Central memory CD4-positive, alpha-beta T cell (primary cell): ENCODE results near the gene KCNK7.
A peak's percentile ranks its signal among the peaks of the same experiment; 100 is the strongest.

Source experiments
- DNase-seq: peaks from one replicate; pipeline ENCODE4 v3.0.0; 2022

KCNK7 gene

GRCh38 chr11:65610404-65610803, 14.8 kb upstream of the KCNK7 start:
- no peak for DNase-seq

DNA sequence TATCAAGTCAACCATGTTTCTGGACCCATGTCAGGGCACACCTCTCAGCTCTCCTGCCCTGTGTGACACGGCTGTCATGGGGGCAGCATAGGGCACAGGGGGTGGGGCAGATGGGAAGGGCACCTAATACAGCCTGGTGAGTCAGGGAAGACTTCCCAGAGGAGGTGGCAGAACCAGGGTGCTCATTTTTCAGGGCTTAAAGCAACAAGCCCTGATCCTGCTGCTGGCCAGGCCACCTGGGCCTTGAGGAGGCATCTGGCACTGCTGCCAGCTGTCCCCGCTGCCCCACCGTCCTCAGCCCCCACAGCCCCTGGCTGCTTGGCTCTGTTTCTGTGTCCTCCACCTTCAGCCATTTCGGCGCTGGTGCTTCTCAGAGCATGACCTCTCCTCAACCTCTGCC, 14.1 kb upstream of the KCNK7 start:
- DNase-seq, result no peak

GRCh38 chr11:65609229-65609628, 13.6 kb upstream of the KCNK7 start:
- DNase-seq, result no peak

DNA sequence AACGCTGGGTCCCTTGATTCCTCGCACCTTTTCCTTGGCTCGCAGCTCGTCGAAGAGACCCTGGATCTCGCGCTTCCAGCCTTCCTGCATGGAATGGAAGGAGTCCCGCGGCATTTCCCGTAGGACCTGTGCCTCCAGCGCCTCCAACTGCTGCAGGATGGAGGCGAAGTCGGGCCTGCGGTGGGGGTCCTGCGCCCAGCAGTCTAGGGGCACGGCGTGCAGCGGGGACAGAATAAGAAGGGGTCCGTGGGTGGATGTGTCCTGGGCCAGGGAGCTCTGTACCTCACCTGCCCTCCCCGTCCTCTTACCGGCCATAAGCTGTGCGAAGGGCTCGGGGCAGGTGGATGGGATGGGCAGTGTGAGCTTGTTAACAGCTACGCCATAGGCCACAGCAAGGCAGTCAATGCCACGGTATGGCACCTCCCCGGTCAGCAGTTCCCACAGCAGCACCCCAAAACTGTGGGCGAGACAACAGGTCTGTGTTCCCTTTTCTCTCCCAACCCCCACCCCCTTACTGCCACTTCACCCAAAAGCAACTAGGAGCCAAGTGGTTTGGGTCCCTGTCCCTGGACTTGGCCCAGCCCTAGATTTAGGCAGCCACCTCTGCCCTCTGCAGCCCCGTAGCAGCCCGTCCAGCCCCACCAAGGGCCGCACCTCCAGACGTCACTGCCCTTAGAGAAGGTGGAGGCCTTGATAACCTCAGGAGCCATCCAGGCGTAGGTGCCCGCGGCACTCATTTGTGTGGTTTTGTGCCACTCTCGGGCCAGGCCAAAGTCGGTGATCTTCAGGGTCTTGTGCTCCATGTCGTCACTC, 12.2 kb upstream of the KCNK7 start:
- DNase-seq, result no peak

DNA sequence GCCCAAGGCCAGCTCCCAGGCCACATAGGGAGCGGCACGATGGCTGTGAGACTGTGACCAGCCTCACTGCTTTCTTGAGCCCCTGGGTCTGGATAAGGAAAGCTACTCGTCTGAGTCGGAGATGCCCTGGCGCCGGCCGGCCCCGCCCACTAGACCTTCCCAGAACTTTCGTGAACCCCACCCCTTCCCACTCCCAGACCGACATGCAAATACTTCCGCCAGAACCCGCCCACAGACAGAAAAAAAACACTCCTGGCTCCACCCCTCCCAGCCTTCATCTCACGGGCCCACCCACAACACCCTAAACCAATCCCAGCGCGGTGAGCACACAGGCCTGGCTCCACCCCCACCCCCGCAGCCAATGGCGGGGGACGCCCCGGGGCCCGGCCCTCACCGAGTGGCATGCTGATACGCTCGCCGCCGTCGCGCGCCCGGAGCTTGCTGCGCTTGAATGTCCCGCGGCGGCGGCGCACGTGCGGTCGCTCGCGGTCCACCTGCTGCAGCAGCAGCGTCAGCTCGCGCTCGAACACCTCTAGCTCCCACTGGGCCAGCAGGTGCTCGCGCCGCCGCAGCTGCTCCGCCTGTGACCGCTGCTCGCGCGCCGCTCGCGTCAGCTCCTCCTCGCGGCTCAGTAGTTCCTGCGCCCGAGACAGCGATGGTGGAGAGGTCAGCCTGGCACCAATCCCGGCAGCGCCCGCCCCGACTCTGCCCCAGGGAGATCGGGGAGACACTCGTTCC, 11.4 kb upstream of the KCNK7 start:
- DNase-seq, result no peak

DNA sequence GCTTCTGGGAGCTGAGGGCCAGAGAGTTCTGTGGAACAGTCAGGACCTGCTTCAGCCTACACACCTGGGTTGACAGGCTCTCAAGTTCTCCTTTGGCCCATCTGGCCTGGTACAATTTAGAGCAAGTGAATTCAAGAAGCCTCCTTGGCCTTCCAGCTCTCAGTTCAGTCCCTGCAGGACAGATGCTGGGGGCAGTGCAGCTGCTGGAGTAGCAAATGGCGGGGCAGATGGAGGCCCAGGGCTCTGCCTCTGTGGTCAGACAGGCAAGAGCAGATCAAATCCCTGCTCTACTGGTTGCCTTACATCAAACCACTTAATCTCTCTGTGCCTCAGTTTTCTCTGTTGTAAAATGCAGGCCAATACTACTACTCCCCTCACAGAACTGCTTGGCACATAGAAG, 8.7 kb upstream of the KCNK7 start:
- no peak for DNase-seq

DNA sequence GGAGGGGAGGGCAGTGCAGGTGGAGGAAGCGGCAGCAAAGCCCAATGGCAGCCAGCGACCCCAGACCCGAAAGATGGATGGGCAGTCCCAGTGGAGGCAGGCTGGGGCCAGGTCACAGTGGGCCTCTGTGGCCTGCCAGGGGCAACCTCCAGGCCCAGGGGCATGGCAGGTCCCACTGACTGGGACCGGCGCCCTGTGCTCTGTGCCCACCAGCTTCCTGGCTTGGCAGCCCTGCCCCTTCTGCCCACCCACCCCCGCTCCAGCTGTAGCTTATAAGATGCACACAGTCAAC, 4.3 kb upstream of the KCNK7 start:
- DNase-seq, result no peak

DNA sequence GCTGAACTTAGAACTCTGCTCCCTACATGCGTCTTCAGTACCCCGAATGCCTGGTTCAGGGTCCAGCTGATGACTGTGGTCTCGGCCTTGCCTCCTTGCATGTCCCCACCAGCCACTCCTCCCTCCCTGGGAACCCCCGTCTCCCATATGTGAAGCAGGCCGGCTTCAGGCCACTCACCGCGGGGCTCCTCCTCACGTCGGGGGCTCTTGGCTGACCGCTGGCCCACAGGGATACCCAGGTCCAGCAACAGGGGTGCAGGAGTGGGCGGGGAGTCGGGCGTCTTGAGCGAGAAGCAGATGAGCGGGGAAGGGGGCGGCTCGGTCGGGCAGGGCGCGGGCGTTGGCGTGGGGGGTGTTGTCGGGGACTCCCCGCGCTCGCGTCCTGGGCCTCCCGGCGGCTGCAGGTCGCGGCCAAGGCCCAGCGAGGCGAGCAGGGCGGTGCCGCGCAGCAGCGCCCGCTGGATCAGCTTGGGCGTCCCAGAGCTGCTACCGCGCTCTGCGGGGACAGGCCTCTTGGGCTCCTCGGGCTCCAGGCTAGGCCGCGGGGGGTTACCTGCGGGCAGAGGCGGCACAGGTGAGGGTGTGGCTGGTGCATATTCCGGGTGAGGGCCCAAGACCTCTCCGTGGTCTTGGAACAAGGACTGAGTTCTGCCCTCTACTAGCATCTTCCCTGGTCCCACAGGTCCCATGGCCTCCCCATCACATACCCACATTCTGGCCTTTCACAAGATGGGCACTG, 3.8 kb upstream of the KCNK7 start:
- DNase-seq, result no peak

DNA sequence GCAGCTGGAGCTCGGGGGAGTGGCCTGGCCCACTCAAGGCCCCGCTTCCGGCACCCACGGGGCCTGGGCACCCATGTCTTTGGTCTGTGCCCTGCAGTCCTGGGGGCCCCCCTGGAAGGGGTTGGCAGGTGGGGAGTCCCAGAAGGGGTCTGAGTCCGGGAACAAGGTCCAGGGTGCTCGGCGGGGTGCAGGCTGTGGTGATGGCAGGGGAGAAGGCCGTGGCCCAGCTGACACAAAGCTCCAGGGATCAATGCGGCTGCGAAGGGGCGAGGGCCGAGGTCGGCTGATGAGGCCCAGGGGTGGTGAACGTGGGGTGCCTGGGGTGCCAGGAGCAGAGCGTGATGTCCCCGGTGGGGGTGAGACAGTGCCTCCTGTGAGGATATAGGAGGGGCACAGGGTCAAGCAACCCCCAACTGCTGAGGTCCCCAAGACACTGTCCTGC, 2.7 kb upstream of the KCNK7 start:
- DNase-seq, result no peak

GRCh38 chr11:65596520-65596919, 920 bp upstream of the KCNK7 start:
- DNase-seq, result no peak

DNA sequence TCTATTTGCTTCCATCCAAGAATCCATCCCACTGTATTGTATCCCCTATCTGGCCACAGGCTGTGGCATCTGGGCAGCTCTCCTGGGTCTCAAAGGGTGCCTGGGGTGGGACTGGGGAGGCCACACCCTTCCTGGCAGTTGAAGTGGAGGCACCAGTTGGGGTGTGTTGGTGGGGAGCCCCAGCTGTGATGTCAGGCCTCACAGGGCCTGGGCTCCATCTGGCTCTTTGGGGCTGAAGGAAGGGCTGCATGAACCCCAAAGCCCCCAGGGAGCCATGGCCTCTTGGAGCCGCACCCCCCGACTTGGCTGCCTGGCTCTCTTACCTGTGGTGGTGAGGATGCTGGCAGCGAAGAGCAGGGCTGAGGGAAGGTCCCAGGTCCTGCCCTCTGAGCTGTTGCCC, 469 bp downstream of the KCNK7 start:
- DNase-seq, result no peak

GRCh38 chr11:65593518-65594414, 1.8 kb downstream of the KCNK7 start:
- no peak for DNase-seq

DNA sequence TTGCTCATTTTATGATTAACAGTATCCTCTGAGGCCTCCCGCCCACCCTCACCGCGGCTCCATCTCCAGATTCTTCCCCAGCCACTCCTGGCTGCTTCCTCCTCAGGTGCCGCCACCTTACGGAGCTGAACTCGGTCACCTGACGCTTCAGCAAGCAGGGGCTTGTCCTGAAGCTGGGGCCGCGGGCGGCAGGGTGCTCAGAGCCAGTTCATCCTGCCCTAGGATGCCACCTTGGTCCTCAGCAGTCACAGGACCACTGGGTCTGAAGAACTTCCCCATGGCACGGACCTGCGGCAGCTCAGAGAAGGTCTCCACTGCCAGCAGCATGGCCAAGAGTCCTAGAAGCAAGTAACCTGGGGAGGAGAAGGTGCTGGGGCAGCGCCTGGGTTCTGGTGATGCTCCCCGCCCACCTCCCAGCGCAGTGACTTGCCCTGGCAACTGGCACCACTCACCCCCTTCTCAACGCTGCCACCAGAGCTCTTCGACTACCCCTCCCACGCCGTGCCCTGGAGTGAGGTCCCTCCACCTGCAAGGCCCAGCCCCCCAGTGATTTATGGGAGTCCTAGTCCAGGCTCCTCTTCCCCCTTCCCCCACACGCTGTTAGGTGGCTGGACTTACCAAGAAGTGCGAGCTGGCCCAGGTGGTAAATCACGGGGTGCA, 2.6 kb downstream of the KCNK7 start:
- DNase-seq, result no peak

DNA sequence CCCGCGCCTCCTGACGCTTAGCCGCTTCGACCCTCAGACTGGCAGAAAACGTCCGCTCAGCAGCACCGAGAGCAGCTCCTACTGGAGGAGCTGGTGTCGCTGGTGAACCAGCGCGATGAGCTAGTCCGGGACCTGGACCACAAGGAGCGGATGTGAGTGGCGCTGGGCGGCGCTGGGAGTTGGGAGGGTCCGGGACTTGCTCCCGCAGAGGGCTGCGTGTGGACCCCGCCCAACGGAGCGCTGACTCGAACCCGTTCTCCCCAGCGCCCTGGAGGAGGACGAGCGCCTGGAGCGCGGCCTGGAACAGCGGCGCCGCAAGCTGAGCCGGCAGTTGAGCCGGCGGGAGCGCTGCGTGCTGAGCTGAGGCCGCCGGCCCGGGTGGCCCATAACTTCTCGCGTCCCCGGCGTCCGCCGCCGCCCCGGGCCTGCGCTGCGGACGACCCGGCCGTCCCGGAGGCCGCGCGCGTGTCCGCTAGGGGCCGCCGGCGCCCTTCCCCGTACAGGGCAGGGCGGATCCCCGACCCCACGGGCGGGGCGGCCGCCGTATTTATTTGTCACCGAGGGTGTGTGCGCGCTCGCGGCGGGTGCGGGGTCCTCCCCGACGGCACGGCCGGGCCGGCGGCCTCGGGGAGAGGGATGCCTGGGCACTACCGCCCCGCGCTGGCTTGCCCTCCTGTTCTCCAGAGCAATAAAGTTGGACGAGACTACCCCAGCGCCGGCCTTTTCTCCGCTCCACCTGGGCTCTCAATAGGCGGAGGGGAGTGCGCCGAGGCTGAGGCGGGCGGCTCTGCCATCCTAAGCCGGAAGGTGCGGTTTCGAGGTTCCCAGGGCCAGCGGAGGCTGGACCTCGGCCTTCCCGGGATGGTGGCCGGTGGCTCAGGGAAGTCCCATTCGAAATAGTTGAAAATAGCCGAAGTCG, 3.4 kb downstream of the KCNK7 start:
- no peak for DNase-seq

GRCh38 chr11:65590240-65590738, 5.3 kb downstream of the KCNK7 start:
- no peak for DNase-seq

DNA sequence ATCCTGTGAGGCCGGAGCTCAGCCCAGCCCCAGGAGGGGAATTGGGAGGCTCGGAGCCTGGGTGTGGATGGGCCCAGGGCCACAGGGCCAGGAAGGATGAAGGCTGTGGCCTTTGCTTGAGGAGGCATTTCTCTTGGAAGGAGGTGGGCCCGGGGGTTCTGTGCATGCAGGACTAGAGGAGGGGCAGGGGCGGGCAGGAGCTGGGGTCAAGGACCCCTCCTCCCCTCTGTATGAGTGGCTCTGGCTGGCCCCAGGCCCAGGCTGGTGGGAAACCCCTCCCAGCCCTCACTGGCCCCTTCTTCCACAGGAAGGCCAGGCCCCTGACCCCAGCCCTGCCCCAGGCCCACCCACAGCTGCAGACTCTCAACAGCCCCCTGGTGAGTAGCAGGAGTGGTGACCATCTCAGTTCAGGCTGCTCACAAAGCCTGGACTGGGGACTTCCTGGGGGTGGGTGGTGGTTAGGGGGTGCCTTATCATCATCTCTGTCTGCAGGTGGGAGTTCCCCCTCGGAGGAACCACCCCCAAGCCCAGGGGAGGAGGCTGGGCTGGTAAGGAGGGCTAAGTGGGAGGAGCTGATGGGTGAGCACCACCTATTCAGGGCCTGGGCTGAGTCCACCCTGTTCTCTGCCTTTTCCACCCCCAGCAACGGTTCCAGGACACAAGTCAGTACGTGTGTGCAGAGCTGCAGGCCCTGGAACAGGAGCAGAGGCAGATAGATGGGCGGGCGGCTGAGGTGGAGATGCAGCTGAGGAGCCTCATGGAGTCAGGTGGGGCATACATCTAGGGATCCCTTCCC, 6.0 kb downstream of the KCNK7 start:
- DNase-seq, result no peak

GRCh38 chr11:65588199-65589054, 7.2 kb downstream of the KCNK7 start:
- peak; percentile 75 for DNase-seq

DNA sequence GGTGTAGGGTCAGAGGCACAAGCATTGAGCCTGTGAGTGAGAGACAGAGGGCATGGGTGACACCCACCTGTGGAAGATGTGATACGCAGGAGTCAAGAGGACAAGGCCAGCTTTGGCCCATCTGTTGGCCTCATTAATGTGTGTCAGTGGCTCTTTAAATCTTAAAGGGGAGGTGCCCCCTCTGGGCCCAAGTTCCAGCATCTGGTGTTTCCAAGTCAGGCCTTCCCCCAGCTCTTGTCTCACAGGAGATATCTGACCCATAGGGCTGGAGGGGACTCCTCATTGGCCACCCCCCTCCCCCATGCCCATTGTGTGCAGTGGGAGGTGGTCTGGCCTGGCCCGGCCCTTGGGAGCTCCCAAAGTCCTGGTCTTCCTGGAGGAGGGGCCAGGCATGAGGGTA, 8.9 kb downstream of the KCNK7 start:
- no peak for DNase-seq

DNA sequence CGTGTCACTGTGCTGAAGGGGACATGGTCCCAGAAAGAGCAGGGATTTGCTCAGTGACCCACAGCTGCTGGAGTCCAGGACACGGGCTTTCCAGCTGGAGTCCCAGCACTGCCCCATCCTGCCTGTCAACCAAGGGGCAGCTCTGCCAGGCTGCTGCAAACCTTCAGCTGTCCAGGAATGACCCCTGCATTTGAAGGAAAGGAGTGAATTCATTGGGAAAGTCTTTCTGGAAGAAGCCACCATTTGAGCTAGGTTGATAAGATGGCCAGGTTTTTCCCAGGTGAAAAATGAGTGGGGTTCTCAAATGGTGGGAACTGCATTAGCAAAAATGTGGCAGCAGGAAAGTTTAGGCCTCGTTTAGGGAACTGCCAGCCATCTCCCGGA, 9.4 kb downstream of the KCNK7 start:
- no peak for DNase-seq
